DMS79 treated with DMSO at 0.1 percent for 48 hours (cell line): ENCODE measurements around the gene OOSP2.

Source experiments
- DNase-seq: peaks from one replicate; lab custom pipeline; 2025; lab: John Stamatoyannopoulos, UW

The OOSP2 gene

DNA sequence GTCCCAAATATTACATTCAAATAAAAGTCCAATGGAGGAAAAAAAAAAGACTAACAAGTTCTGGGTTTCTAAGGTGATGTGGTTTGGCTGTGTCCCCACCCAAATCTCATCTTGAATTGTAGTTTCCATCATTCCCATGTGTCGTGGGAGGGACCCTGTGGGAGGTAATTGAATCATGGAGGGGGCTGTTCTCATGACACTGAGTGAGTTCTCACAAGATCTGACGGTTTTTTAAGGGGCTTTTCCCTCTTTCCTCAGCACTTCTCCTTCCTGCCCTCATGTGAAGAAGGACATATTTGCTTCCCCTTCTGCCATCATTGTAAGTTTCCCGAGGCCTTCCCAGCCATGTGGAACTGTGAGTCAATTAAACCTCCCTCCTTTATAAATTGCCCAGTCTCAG is 40.3 kb downstream of the OOSP2 start:
- no peak for DNase-seq

DNA sequence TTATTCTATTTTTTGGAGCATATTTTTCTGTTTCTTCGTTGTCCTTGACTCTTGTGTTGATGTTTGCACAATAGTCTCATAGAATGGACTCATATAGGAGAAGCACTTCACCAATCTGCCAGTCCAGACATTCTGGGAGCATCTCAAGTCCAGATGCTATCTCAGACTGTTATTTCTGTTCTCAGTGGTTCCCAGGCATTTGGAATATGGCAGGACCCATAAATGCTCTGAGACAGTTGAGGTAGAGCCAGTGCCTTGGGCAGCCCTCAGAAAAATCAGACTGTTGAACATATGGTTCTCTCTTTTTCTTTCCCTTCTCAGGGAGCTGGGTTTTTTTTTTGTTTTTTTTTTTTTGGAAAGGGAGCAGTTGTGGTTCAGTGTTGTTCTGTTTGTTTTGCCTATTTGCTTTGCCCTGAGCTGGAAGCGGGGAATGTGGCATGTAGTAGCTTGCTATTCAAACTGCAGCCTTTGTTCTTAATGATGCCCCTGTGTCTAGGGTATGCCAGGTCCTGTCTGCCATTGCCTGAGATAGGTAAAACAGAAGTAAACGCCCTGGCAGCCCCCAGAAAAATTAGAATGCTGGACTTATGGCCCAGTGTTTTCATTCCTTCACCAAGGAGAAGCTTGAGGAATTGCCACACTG is 44.5 kb downstream of the OOSP2 start:
- no peak for DNase-seq

DNA sequence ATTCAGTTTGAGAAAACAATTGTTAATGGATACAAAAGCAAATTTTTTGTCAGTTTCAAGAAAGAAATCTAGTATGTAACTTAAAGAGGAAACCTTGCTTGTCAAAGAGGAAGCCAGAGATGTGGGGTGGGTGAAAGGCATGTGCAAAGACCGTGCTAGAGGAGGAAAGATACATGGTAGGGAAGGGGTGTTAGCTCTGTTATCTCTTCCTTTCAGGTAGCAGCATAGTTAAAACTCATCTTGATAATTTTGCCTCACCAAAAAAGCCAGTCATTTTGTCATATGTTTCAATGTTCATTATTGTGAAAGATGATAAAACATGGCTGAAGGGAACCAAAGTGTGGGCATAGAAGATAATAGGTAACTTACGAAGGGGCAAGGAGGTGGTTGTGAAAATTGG is 45.7 kb downstream of the OOSP2 start:
- DNase-seq = no peak

DNA sequence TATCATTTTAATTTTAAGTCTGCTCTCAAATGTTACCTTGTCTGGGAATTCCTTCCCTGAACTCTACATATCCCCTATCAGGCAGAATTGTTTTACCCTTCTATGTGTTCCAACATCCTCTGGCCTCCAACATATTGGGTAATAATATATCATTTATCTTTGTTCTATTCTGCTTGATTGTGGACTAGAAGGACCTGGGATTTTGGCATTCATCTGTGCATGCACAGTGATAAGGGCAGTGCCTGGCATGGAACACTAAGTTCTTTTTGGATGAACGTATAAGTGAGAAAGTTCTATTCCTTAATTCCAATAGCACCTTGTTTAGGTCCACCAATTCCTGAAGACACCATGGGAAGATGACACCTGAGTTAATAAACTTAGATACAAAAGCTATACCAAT is 47.0 kb downstream of the OOSP2 start:
- no peak for DNase-seq

DNA sequence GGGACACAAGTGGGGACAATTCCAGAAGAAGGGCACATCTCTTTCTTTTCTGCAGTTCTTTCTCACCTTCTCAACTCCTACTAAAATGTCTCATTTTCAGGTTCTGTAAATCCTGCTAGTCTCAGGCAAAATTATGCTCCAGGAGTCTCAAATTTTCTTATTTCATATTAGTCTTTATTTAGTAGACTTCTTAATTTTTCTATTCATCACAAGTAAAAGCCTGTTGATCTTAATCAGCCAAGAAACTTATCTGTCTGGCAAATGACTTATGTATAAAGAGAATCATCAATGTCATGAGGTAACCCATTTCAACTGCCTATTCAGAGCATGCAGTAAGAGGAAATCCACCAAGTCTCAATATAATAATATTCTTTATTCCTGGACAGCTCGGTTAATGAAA is 48.2 kb downstream of the OOSP2 start, which contains the start of gene MS4A2:
MS4A2 (plus strand) TSS at position 301 of the 400 bp plus-strand sequence. CDS start 102 bp downstream, outside the sequence.
- no peak for DNase-seq

DNA sequence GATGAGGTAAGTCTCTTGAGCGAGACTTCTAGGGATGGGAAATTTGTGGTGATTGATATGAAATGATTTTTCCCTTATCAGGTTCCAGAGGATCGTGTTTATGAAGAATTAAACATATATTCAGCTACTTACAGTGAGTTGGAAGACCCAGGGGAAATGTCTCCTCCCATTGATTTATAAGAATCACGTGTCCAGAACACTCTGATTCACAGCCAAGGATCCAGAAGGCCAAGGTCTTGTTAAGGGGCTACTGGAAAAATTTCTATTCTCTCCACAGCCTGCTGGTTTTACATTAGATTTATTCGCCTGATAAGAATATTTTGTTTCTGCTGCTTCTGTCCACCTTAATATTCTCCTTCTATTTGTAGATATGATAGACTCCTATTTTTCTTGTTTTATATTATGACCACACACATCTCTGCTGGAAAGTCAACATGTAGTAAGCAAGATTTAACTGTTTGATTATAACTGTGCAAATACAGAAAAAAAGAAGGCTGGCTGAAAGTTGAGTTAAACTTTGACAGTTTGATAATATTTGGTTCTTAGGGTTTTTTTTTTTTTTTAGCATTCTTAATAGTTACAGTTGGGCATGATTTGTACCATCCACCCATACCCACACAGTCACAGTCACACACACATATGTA is 55.4 kb downstream of the OOSP2 start:
- DNase-seq = no peak

DNA sequence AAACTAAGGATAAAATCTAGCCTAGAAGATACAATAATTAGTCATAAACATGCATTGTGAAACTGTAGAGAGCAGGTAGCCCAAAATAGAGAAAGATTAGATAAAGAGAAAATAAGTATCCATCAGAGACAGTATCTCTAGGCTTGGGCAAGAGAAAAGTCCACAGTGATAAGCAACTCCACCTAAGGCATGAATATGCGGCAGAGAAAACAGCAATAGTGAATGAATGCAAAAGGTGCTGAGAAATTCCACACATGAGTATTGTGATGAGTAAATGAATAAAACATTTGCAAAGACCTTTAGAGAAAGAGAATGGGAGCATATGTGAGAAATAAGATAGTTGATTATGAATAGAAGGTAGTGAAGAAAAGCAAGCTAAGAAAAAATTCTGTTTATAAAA is 57.0 kb downstream of the OOSP2 start:
- no peak for DNase-seq
